Activated CD4-positive, alpha-beta T cell treated with anti-CD3 and anti-CD28 coated beads for 36 hours (primary cell): ENCODE data around the gene KLRG1. TPM values are rescaled to one million over a fixed set of nuclear protein-coding genes. Genes with fewer than 3 reads are reported as not detected.

Source experiments
- ATAC-seq: fragments of 200-7000 bp; cut with Tn5 transposase; one replicate; pipeline ENCODE4 v1.10.0; 2021; ENCODE audit warnings: mild to moderate bottlenecking, moderate library complexity
- CTCF ChIA-PET: fragments of 350-600 bp; sonication (Branson Sonifier 250); formaldehyde crosslinking; loops from one replicate; lab custom pipeline; 2021; ENCODE audit warnings: antibody characterized with exemption; lab: Charles Lee
- POLR2A ChIA-PET: fragments of 350-600 bp; sonication (Branson Sonifier 250); formaldehyde crosslinking; loops from one replicate; lab custom pipeline; 2021; ENCODE audit warnings: antibody characterized with exemption, inconsistent platforms; lab: Charles Lee
- DNase-seq: peaks from one replicate; pipeline ENCODE4 v3.0.0-alpha.2; 2020
- H3K27ac Mint-ChIP-seq: one replicate; pipeline ENCODE4 v1.8.0; 2021; ENCODE audit warnings: mixed read lengths
- H3K27me3 Mint-ChIP-seq: one replicate; pipeline ENCODE4 v1.8.0; 2021; ENCODE audit warnings: mixed read lengths
- H3K36me3 Mint-ChIP-seq: one replicate; pipeline ENCODE4 v1.8.0; 2021; ENCODE audit warnings: low read depth, mixed read lengths
- H3K4me1 Mint-ChIP-seq: one replicate; pipeline ENCODE4 v1.8.0; 2021; ENCODE audit warnings: mixed read lengths
- H3K4me3 Mint-ChIP-seq: one replicate; pipeline ENCODE4 v1.8.0; 2021; ENCODE audit warnings: mild to moderate bottlenecking, moderate library complexity, mixed read lengths
- H3K9me3 Mint-ChIP-seq: one replicate; pipeline ENCODE4 v1.8.0; 2021; ENCODE audit warnings: low read depth, mixed read lengths
- intact Hi-C, 2 experiments: fragments of 100-400 bp; cut with DNase I in 1 of 2; cut with micrococcal nuclease in 1 of 2; formaldehyde crosslinking; loops; one replicate each; pipeline versions ENCODE4 v1.14.2 to v1.15.1; 2022 to 2024; cut with DNase I, micrococcal nuclease
- total RNA-seq, 2 experiments: library from RNA; stranded (reverse); gene quantifications; one replicate each; pipeline ENCODE4 v1.2.3, GENCODE V29; 2021

KLRG1 gene
- total RNA-seq, 2 experiments from 2014 or later = 2.3 to 2.7 TPM

DNA sequence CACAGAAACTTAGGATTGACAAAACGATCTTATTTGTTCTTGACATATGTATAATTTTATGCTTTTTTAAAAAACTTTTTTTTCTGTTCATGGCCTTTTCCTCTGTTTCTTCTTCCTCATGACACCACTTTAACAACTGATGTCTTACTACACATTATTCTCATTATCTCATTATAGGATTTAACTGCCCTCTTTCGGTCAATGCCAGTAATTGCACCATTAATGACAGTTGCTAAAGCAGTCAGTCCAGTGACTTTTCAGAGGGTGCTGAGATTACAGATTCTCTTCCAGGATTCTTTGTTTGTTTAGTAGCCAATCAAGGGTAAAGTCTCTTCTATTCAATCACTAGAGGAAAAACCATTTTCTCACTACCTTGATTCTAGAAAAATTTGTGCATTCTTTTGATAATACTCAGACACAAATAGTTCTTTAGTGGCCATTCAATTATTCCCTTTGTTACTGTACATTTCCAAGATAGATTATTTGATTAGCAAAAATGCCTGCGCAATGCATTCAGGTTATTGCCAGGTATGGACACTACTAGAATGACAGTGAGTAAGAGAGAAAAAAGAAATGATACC is 50.1 kb downstream of the KLRG1 start:
- CTCF ChIA-PET = interaction anchor here (0.8 to 5.4 kb wide), 25 partner anchors 10 to 390 kb away, joined by 3 to 114 read pairs (median 5); partner anchors contain the start of genes M6PR and PHC1
- POLR2A ChIA-PET = interaction anchor here (0.7 to 1.0 kb wide), 2 partner anchors 85 to 90 kb away, joined by 7 to 9 read pairs; partner anchors contain the start of gene M6PR

DNA sequence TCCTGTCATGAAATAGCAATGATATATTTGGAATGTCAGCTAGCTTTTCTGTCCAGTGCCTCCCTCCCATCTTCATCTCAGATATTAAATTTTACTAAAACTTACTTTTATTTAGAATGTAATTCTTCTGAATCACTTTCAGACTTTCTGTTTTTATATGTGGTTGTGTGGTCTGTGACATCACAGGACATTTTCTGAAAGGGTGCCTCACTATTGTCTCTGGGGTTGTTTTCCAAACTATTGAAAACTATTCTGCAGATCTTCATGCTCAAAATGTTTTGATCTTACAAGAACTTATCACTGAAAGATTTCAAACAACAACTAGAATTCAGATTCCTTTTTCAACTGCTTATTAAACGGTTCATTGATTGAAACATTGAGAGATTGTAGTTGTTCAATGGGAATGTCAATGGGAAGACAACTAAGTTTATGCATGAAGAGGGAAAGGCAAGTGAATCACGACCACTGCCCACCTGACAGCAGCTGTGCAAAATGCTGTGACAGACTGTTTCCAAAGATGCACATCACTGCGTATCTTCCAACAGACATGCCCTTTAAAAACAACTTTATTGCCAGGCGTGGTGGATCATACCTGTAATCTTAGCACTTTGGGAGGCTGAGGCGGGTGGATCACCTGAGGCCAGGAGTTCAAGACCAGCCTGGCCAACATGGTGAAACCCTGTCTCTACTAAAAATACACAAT is 51.3 kb downstream of the KLRG1 start:
- Mint-ChIP-seq H3K27ac (peak overlapping the region; percentile 13), H3K36me3 (peaks cover under 1% of the 10 kb centered on the region)

More for the DNA sequence above, 50.1 kb downstream of the KLRG1 start:
- Mint-ChIP-seq H3K9me3 (peaks cover 3% of the 10 kb centered on the region), H3K27ac (no peak overlapping the region), H3K36me3 (peaks cover 7% of the 10 kb centered on the region), H3K27me3 (no peaks in the 10 kb centered on the region), H3K4me3 (no peak overlapping the region), H3K4me1 (peaks cover 48% of the 10 kb centered on the region)
- ATAC-seq (peak; percentile 78), DNase-seq (no peak)
- intact Hi-C loops = loop anchor here (1.0 to 5.0 kb wide), 5 partner anchors 42 to 547 kb away; partner anchors contain the start of gene PHC1 (in 2 of the 2)

DNA sequence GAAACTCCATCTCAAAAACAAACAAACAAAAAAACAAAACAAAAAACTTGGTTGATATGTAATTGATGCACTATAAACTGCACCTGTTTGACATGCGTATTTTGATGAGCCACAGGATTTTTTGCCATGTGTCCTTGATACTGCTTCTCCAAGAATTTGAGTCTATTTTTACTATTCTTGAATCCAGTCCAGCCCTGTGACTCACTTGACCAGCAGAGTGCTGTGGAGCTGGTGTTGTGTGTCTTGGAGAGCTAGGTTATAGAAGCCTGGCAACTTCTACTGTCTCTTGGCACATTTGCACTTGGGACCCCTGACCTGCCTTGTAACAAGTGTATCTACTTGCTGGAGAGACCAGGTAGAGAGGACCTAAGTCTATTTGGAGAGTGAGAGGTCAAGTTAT is 52.0 kb downstream of the KLRG1 start:
- intact Hi-C loops = loop anchor here in 1 of 2 experiments (10.0 kb wide), 1 partner anchor 497 kb away; the partner anchor contains the start of gene CLEC4E
- CTCF ChIA-PET = interaction anchor here (0.6 to 2.2 kb wide), 7 partner anchors 9 to 805 kb away, joined by 3 to 17 read pairs (median 4); partner anchors contain the start of gene M6PR
- H3K36me3 Mint-ChIP-seq = peaks cover 4% of the 10 kb centered on the region
- H3K27me3 Mint-ChIP-seq = no peaks in the 10 kb centered on the region
- H3K9me3 Mint-ChIP-seq = peaks cover 7% of the 10 kb centered on the region
- H3K27ac Mint-ChIP-seq = no peak overlapping the region
- ATAC-seq (no peak), DNase-seq (no peak)
- peaks cover 46% of the 10 kb centered on the region for H3K4me1 Mint-ChIP-seq
- H3K4me3 Mint-ChIP-seq = no peak overlapping the region
- POLR2A ChIA-PET = no interaction called here

More for the DNA sequence above, 51.3 kb downstream of the KLRG1 start:
- CTCF ChIA-PET = interaction anchor here (0.7 to 2.2 kb wide), 6 partner anchors 10 to 356 kb away, joined by 3 to 17 read pairs (median 5); partner anchors contain the start of gene M6PR
- Mint-ChIP-seq H3K27me3 (no peaks in the 10 kb centered on the region), H3K4me3 (no peak overlapping the region), H3K4me1 (peaks cover 48% of the 10 kb centered on the region), H3K9me3 (peaks cover 3% of the 10 kb centered on the region)
- POLR2A ChIA-PET = no interaction called here
- ATAC-seq (peak; percentile 55), DNase-seq (no peak)
- intact Hi-C loops = loop anchor here in 1 of 2 experiments (10.0 kb wide), 1 partner anchor 496 kb away; the partner anchor contains the start of gene CLEC4E

DNA sequence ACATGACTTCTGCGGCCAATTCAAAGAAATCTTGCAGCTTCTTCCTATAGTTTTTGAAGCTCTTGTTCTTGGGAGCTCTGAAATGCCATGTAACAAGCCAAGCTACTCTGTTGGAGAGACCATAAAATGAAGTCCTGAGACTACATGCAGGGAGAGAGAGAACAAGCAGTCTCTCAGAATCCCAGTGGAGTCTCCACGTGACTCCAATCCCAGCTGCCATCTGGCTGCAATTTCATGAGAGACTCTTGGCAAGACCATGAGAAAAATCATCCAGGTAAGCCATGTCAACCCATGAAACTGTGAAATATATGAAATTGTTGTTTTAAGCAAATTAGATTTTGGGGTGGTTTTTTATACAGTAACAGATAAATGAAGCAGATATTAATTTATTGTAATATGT is 54.4 kb downstream of the KLRG1 start:
- H3K27me3 Mint-ChIP-seq = no peaks in the 10 kb centered on the region
- ATAC-seq = no peak
- H3K36me3 Mint-ChIP-seq = peaks cover 4% of the 10 kb centered on the region
- CTCF ChIA-PET = interaction anchor here (0.6 to 1.4 kb wide), 5 partner anchors 13 to 183 kb away, joined by 3 read pairs; no protein-coding TSS in a partner anchor
- no peak for DNase-seq
- no peak overlapping the region for H3K4me3 Mint-ChIP-seq
- H3K27ac Mint-ChIP-seq = no peak overlapping the region
- POLR2A ChIA-PET = interaction anchor here (0.6 kb wide), 1 partner anchor 966 kb away, joined by 3 read pairs; no protein-coding TSS in a partner anchor
- H3K4me1 Mint-ChIP-seq = peaks cover 30% of the 10 kb centered on the region
- H3K9me3 Mint-ChIP-seq = peaks cover 7% of the 10 kb centered on the region
- intact Hi-C loops = loop anchor here (2.0 to 10.0 kb wide), 2 partner anchors 355 to 499 kb away; partner anchors contain the start of gene CLEC4E (in 1 of the 2)

DNA sequence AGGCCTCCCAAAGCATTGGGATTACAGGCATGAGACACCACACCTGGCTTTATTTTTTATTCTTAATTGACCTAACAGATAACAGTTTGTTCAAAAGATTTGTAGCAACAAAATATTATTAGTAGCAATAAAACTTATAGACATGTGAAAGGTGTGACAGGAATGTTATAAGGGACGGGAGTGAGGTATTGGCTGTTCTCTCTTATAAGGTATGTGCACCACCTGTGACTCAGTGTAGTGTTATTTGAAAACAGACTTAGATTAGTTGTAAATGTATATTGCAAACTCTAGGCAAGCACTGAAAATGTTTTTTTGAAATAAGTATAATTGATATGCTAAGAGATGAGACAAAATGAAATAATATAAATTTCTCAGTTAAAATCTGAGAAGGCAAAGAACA is 57.8 kb downstream of the KLRG1 start:
- Mint-ChIP-seq H3K4me3 (no peak overlapping the region), H3K9me3 (peaks cover 7% of the 10 kb centered on the region), H3K27me3 (no peaks in the 10 kb centered on the region), H3K36me3 (peaks cover 4% of the 10 kb centered on the region), H3K4me1 (peaks cover 17% of the 10 kb centered on the region), H3K27ac (no peak overlapping the region)
- ATAC-seq (no peak), DNase-seq (no peak)
- CTCF ChIA-PET = interaction anchor here (0.8 to 6.3 kb wide), 10 partner anchors 9 to 234 kb away, joined by 3 to 117 read pairs (median 4); partner anchors contain the start of gene M6PR
- POLR2A ChIA-PET = no interaction called here
- intact Hi-C loops = loop anchor here in 1 of 2 experiments (10.0 kb wide), 1 partner anchor 502 kb away; the partner anchor contains the start of gene CLEC4E

DNA sequence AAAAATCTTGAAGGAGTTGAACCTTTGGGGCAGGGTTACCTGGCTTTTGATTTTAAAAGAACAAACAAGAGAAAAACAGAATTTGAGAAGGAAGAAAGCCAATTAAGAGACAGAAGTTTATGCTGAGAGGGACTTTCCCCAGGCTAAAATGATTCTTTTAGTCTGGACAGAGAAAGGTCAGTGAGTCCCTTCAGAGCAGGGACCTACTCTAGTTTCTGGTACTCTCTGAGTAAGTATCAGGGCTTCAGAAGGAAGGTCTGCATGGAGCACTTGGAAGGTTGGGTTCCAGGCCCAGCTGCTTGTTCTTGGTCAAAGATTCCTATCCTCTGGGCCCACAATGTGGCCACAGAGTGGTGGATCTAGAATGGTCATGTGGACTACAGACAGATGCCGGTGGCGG is 59.6 kb downstream of the KLRG1 start:
- no peak overlapping the region for H3K4me3 Mint-ChIP-seq
- POLR2A ChIA-PET = interaction anchor here (0.8 kb wide), 1 partner anchor 100 kb away, joined by 5 read pairs; the partner anchor contains the start of gene M6PR
- ATAC-seq = no peak

DNA sequence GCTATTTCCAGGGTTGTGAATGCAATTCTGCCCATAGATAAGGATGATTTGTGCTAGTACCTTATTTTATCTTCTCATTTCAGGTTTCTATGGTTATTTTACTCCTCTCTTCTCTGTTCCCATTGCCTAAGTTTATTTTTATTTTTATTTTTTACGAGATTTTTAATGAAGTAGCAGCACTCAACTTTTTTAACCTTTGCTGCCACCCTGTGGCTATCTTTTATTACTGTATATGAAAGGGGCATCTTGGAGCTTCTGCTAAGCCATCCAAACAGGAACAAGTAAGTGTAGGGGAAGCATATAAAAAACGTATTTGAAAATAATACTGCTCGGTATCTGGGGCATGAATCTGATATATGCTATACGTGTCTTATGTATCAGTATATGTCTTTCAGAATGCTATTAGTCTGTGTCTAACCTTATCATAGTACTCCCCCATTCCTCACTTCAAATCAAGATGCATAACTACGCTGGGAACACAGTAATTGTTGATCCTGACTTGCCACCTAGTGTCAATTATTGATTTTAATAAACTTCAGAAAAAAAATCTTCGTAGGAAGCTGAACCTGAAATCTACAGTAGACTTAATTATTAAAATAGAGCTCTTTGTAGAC is 60.3 kb downstream of the KLRG1 start:
- CTCF ChIA-PET = interaction anchor here (0.6 to 6.3 kb wide), 64 partner anchors 9 to 701 kb away, joined by 3 to 117 read pairs (median 4); partner anchors contain the start of genes M6PR and PHC1
- Mint-ChIP-seq H3K27ac (no peak overlapping the region), H3K36me3 (peaks cover 4% of the 10 kb centered on the region), H3K27me3 (no peaks in the 10 kb centered on the region), H3K4me1 (peaks cover 13% of the 10 kb centered on the region), H3K4me3 (no peak overlapping the region), H3K9me3 (peaks cover 7% of the 10 kb centered on the region)
- intact Hi-C loops = loop anchor here (1.0 to 10.0 kb wide), 8 partner anchors 99 to 505 kb away; partner anchors contain the start of gene CLEC4E (in 1 of the 2)
- DNase-seq = peak; percentile 37
- ATAC-seq = peak; percentile 76
- POLR2A ChIA-PET = interaction anchor here (0.8 kb wide), 1 partner anchor 100 kb away, joined by 5 read pairs; the partner anchor contains the start of gene M6PR

More for the DNA sequence above, 59.6 kb downstream of the KLRG1 start:
- H3K36me3 Mint-ChIP-seq = peaks cover 4% of the 10 kb centered on the region
- H3K9me3 Mint-ChIP-seq = peaks cover 7% of the 10 kb centered on the region
- no peak overlapping the region for H3K27ac Mint-ChIP-seq
- intact Hi-C loops = loop anchor here (1.0 to 10.0 kb wide), 8 partner anchors 99 to 504 kb away; partner anchors contain the start of gene CLEC4E (in 1 of the 2)
- DNase-seq = no peak
- CTCF ChIA-PET = interaction anchor here (0.7 to 6.3 kb wide), 47 partner anchors 8 to 702 kb away, joined by 3 to 117 read pairs (median 6); partner anchors contain the start of genes M6PR and PHC1
- no peaks in the 10 kb centered on the region for H3K27me3 Mint-ChIP-seq
- H3K4me1 Mint-ChIP-seq = peaks cover 13% of the 10 kb centered on the region

DNA sequence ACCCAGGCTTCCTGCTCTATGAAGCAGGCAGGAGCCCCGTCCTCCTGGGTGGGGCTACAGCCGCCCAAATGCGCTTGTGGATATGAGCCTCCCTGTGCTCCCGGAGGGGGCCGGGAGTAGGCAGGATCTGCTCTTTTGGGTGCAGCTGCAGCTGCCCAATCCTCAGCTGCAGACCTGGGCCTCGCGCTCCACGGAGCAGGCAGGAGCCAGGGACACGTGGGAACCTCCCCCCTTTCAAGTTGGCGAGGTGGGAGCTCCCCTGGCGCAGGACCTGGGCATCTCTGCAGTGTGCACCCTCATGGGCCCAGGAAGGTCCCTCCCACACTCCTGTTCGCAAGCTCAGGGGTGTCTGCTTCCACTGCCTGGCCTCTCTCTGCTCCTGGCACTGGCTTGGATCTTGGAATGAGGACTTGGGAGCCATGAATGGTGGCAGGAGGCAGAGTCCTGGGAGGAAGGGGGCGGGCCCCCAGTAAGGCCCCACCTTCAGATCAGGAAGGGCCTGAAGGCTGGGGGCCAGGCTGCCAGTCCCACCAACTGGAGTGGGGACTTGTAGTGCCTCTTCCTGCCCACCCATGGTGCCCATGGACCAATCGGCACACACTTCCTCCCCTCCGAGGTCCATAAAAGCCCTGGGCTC is 61.3 kb downstream of the KLRG1 start:
- no peak overlapping the region for H3K27ac Mint-ChIP-seq
- H3K4me1 Mint-ChIP-seq = peaks cover 13% of the 10 kb centered on the region
- ChIA-PET CTCF (interaction anchor here (0.6 to 6.3 kb wide), 39 partner anchors 9 to 506 kb away, joined by 3 to 117 read pairs (median 7); partner anchors contain the start of genes M6PR and PHC1), POLR2A (interaction anchor here (0.5 kb wide), 1 partner anchor 339 kb away, joined by 4 read pairs; no protein-coding TSS in a partner anchor)
- no peaks in the 10 kb centered on the region for H3K27me3 Mint-ChIP-seq
- H3K36me3 Mint-ChIP-seq = peaks cover 4% of the 10 kb centered on the region
- H3K4me3 Mint-ChIP-seq = no peak overlapping the region
- ATAC-seq = no peak
- H3K9me3 Mint-ChIP-seq = peaks cover 4% of the 10 kb centered on the region
- DNase-seq = no peak
- intact Hi-C loops = no loop called here

DNA sequence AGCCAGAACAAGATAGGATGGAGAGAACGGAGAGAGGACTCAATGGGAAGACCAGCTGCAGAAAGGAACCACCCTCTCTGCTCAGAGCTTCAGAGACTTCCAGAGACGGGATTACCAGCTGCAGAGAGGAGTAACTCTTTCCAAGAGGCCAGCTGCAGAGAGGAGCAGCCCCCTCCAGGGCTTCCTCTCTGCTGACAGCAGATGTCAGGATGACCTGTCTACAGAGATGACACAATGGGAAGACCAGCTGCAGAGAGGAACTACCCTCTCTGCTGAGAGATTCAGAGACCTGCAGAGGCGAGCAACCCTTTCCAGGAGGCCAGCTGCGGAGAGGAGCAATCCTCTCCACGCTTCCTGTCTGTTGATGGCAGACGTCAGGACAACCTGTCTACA is 61.8 kb downstream of the KLRG1 start:
- no peaks in the 10 kb centered on the region for H3K27me3 Mint-ChIP-seq
- H3K9me3 Mint-ChIP-seq = no peaks in the 10 kb centered on the region
- intact Hi-C loops = no loop called here
- CTCF ChIA-PET = interaction anchor here (0.8 to 6.3 kb wide), 7 partner anchors 9 to 161 kb away, joined by 3 to 117 read pairs (median 12); partner anchors contain the start of gene M6PR
- peaks cover 11% of the 10 kb centered on the region for H3K4me1 Mint-ChIP-seq
- ATAC-seq (no peak), DNase-seq (no peak)
- no peak overlapping the region for H3K4me3 Mint-ChIP-seq
- no peak overlapping the region for H3K27ac Mint-ChIP-seq
- POLR2A ChIA-PET = interaction anchor here (0.5 kb wide), 1 partner anchor 340 kb away, joined by 4 read pairs; no protein-coding TSS in a partner anchor
- H3K36me3 Mint-ChIP-seq = no peaks in the 10 kb centered on the region

DNA sequence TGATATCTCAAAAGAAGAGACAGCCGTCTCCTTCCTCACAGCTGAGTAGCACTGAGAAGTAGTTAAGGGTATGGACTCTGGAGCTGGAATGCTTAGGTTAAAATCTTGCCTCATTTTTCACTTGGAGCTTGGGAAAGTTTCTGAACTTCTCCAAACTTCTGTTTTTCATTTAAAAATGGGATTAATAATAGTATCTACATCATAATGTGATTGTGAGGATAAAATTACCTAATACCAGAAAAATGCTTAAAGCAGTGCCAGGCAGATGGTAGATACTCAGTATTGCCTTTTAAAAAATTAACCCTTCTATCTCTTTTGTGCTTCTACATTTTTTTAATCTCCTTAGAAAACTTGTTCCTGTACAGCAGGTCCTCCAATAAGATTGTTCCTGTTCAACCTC is 63.3 kb downstream of the KLRG1 start:
- DNase-seq = no peak
- no peak overlapping the region for H3K4me3 Mint-ChIP-seq
- intact Hi-C loops = no loop called here
- ChIA-PET POLR2A (no interaction called here), CTCF (interaction anchor here (0.7 to 1.5 kb wide), 4 partner anchors 14 to 395 kb away, joined by 3 to 4 read pairs (median 4); no protein-coding TSS in a partner anchor)
- H3K27me3 Mint-ChIP-seq = no peaks in the 10 kb centered on the region
- H3K36me3 Mint-ChIP-seq = no peaks in the 10 kb centered on the region
- H3K4me1 Mint-ChIP-seq = peaks cover 9% of the 10 kb centered on the region
- no peaks in the 10 kb centered on the region for H3K9me3 Mint-ChIP-seq
- H3K27ac Mint-ChIP-seq = no peak overlapping the region
- ATAC-seq = no peak
